ENCODE data around the gene THSD8.

Gene THSD8

GRCh38 chr19:12801466-12802266 is at the start of gene THSD8, which contains the start of gene PRDX2:
TSS of gene THSD8 (plus strand) at chr19:12802069. CDS start at chr19:12802072, 3 bp downstream.
TSS of gene PRDX2 (minus strand) at chr19:12801800. CDS start at chr19:12801261, 539 bp downstream.
- peak in 1 of 2 donors; percentile 64 for DNase-seq (ENCODE audit: low read depth in 1 of 2, low spot score in 1 of 2)

- DNase-seq (ENCODE audit: low read depth in 1 of 2, low spot score in 1 of 2) = no peak
Measured at GRCh38 chr19:12754465-12755196, 47.2 kb upstream of the THSD8 start.

- DNase-seq (ENCODE audit: low read depth in 1 of 2, low spot score in 1 of 2) = no peak
Measured at GRCh38 chr19:12756150-12756883, 45.6 kb upstream of the THSD8 start.

- DNase-seq (ENCODE audit: low read depth in 1 of 2, low spot score in 1 of 2) = peak; percentile 36 to 49
Measured at GRCh38 chr19:12757544-12758274, 44.2 kb upstream of the THSD8 start.

- no peak for DNase-seq (ENCODE audit: low read depth in 1 of 2, low spot score in 1 of 2)
Measured at GRCh38 chr19:12759686-12760085, 42.2 kb upstream of the THSD8 start.

- no peak for DNase-seq (ENCODE audit: low read depth in 1 of 2, low spot score in 1 of 2)
Measured at GRCh38 chr19:12763100-12763499, 38.8 kb upstream of the THSD8 start.

GRCh38 chr19:12764698-12765097 is 37.2 kb upstream of the THSD8 start:
- DNase-seq (ENCODE audit: low read depth in 1 of 2, low spot score in 1 of 2) = no peak

GRCh38 chr19:12766051-12766521 is 35.8 kb upstream of the THSD8 start:
- DNase-seq (ENCODE audit: low read depth in 1 of 2, low spot score in 1 of 2) = peak in 1 of 2 donors; percentile 56

- DNase-seq (ENCODE audit: low read depth in 1 of 2, low spot score in 1 of 2) = no peak
Measured at GRCh38 chr19:12767150-12767549, 34.7 kb upstream of the THSD8 start.

GRCh38 chr19:12767666-12768065 is 34.2 kb upstream of the THSD8 start:
- DNase-seq (ENCODE audit: low read depth in 1 of 2, low spot score in 1 of 2) = no peak

GRCh38 chr19:12769689-12770088 is 32.2 kb upstream of the THSD8 start:
- DNase-seq (ENCODE audit: low read depth in 1 of 2, low spot score in 1 of 2) = peak in 1 of 2 donors; percentile 46

- DNase-seq (ENCODE audit: low read depth in 1 of 2, low spot score in 1 of 2) = no peak
Measured at GRCh38 chr19:12770922-12771321, 30.9 kb upstream of the THSD8 start.

- no peak for DNase-seq (ENCODE audit: low read depth in 1 of 2, low spot score in 1 of 2)
Measured at GRCh38 chr19:12772323-12772722, 29.5 kb upstream of the THSD8 start.

- no peak for DNase-seq (ENCODE audit: low read depth in 1 of 2, low spot score in 1 of 2)
Measured at GRCh38 chr19:12773571-12773970, 28.3 kb upstream of the THSD8 start.

- no peak for DNase-seq (ENCODE audit: low read depth in 1 of 2, low spot score in 1 of 2)
Measured at GRCh38 chr19:12774588-12775555, 27.0 kb upstream of the THSD8 start, which contains the start of gene HOOK2. TSS of gene HOOK2 (minus strand) at chr19:12775552. CDS start at chr19:12775449, 103 bp downstream.

GRCh38 chr19:12777217-12778016 is 24.5 kb upstream of the THSD8 start:
- peak; percentile 69 to 73 for DNase-seq (ENCODE audit: low read depth in 1 of 2, low spot score in 1 of 2)

- DNase-seq (ENCODE audit: low read depth in 1 of 2, low spot score in 1 of 2) = no peak
Measured at GRCh38 chr19:12778017-12778904, 23.6 kb upstream of the THSD8 start.

- no peak for DNase-seq (ENCODE audit: low read depth in 1 of 2, low spot score in 1 of 2)
Measured at GRCh38 chr19:12778905-12779161, 23.0 kb upstream of the THSD8 start.
